ENCODE data around the gene TGOLN2. TPM values are rescaled to one million over a fixed set of nuclear protein-coding genes. Genes with fewer than 3 reads are reported as not detected.
"Not testable (repeated sequence)": the region's sequence is repeated elsewhere in the genome, so short reads cannot be mapped to it uniquely, and the experiment has no call there.

Gene TGOLN2
- total RNA-seq, 1 experiment from 2014 or later, result 178 TPM

GRCh38 chr2:85318222-85319074 is 9.3 kb downstream of the TGOLN2 start:
- no peaks in the 10 kb centered on the region for H3K27me3 ChIP-seq (ENCODE audit: control insufficient read depth, insufficient read depth, low read length)
- intact Hi-C loops (cut with micrococcal nuclease; ENCODE audit: unreplicated experiment), result no loop called here
- ChIA-PET POLR2A (interaction anchor here (0.6 kb wide), 1 partner anchor 273 kb away, joined by 4 read pairs; no protein-coding TSS in a partner anchor), CTCF (no interaction called here)
- in situ Hi-C loops (cut with HindIII; ENCODE audit: low pct_unique_long_range_greater_than_20kb, low sequenced_read_pairs), result no loop called here
- H3K4me1 ChIP-seq (ENCODE audit: control insufficient read depth, insufficient read depth, low read length), result no peaks in the 10 kb centered on the region
- no peak overlapping the region for H3K27ac ChIP-seq (ENCODE audit: low read length)
- ATAC-seq, result peak; percentile 31; the same call in 1 of the 2 replicates
- BruUV-seq (replicated peaks), result no TSS peak
- no peaks in the 10 kb centered on the region for H3K9me3 ChIP-seq (ENCODE audit: control insufficient read depth, insufficient read depth, low read depth, low read length)
- no peak for DNase-seq (ENCODE audit: low read depth, low spot score)
- no peak overlapping the region for H3K4me3 ChIP-seq (ENCODE audit: low read depth in 2 of 2, low read length in 2 of 2)
- peaks cover 15% of the 10 kb centered on the region for H3K36me3 ChIP-seq (ENCODE audit: control insufficient read depth, insufficient read depth, low read length)
- TF ChIP-seq, protein P1, sequence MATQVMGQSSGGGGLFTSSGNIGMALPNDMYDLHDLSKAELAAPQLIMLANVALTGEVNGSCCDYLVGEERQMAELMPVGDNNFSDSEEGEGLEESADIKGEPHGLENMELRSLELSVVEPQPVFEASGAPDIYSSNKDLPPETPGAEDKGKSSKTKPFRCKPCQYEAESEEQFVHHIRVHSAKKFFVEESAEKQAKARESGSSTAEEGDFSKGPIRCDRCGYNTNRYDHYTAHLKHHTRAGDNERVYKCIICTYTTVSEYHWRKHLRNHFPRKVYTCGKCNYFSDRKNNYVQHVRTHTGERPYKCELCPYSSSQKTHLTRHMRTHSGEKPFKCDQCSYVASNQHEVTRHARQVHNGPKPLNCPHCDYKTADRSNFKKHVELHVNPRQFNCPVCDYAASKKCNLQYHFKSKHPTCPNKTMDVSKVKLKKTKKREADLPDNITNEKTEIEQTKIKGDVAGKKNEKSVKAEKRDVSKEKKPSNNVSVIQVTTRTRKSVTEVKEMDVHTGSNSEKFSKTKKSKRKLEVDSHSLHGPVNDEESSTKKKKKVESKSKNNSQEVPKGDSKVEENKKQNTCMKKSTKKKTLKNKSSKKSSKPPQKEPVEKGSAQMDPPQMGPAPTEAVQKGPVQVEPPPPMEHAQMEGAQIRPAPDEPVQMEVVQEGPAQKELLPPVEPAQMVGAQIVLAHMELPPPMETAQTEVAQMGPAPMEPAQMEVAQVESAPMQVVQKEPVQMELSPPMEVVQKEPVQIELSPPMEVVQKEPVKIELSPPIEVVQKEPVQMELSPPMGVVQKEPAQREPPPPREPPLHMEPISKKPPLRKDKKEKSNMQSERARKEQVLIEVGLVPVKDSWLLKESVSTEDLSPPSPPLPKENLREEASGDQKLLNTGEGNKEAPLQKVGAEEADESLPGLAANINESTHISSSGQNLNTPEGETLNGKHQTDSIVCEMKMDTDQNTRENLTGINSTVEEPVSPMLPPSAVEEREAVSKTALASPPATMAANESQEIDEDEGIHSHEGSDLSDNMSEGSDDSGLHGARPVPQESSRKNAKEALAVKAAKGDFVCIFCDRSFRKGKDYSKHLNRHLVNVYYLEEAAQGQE (IDR thresholded peaks at IDR 0.05; ENCODE audit: insufficient read depth in 1 of 2, low read depth in 2 of 2, low read length in 1 of 2), result no peak
- TF ChIP-seq, protein P2, sequence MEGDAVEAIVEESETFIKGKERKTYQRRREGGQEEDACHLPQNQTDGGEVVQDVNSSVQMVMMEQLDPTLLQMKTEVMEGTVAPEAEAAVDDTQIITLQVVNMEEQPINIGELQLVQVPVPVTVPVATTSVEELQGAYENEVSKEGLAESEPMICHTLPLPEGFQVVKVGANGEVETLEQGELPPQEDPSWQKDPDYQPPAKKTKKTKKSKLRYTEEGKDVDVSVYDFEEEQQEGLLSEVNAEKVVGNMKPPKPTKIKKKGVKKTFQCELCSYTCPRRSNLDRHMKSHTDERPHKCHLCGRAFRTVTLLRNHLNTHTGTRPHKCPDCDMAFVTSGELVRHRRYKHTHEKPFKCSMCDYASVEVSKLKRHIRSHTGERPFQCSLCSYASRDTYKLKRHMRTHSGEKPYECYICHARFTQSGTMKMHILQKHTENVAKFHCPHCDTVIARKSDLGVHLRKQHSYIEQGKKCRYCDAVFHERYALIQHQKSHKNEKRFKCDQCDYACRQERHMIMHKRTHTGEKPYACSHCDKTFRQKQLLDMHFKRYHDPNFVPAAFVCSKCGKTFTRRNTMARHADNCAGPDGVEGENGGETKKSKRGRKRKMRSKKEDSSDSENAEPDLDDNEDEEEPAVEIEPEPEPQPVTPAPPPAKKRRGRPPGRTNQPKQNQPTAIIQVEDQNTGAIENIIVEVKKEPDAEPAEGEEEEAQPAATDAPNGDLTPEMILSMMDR (IDR thresholded peaks at IDR 0.05), result no peak
- TF ChIP-seq POLR2AphosphoS5 (IDR thresholded peaks at IDR 0.05; ENCODE audit: low read depth, low read length) (no peak), TCF7L2 (IDR thresholded peaks at IDR 0.05; ENCODE audit: low read depth, low read length) (no peak), SIN3A (IDR thresholded peaks at IDR 0.05; ENCODE audit: borderline replicate concordance, insufficient read depth, low read depth, low read length) (no peak)

DNA sequence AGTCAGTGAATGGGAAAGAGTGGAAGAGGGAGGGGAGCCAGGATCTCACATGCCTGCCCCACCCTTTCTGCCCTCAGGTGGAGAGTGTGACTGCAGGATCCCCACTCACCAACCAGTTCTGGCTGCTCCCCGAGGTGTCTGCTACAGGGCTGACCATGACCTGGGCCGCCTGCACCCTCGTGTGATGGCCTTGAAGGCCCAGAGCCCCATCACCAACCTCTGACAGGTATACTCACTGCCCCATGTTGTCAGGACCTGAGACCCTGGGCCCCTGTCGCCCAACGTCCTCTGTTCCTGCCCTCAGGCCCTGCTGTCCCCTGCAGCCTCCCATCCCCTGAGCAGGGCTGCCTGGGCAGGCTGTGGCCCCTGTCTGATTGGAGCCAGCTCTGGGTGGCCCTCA is 11.9 kb downstream of the TGOLN2 start:
- H3K36me3 ChIP-seq (ENCODE audit: control insufficient read depth, insufficient read depth, low read length); intact Hi-C loops (cut with micrococcal nuclease; ENCODE audit: unreplicated experiment); DNase-seq (ENCODE audit: low read depth, low spot score); H3K4me1 ChIP-seq (ENCODE audit: control insufficient read depth, insufficient read depth, low read length); BruUV-seq (replicated peaks); POLR2A ChIA-PET; CTCF ChIA-PET; in situ Hi-C loops (cut with HindIII; ENCODE audit: low pct_unique_long_range_greater_than_20kb, low sequenced_read_pairs); H3K4me3 ChIP-seq (ENCODE audit: low read depth in 2 of 2, low read length in 2 of 2); H3K27me3 ChIP-seq (ENCODE audit: control insufficient read depth, insufficient read depth, low read length); H3K9me3 ChIP-seq (ENCODE audit: control insufficient read depth, insufficient read depth, low read depth, low read length); H3K27ac ChIP-seq (ENCODE audit: low read length); ATAC-seq: not testable (repeated sequence)

DNA sequence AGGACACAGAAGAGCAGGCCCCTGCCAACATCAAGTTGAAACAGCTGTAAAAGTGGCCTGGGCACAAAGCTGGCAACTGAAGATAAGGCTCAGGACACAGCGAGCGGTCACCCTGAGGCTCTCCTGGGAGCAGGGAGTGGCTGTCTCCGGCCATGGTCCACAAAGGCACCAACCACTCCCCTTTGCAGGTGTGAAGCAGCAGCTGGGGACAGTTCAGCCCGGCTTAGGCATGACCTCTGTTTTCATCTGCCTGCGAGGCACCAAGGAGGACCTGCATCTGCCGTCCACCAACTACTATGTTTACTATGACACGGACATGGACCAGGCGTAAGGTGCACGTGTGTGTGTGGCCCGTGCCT is 12.9 kb downstream of the TGOLN2 start:
- no peak overlapping the region for H3K4me3 ChIP-seq (ENCODE audit: low read depth in 2 of 2, low read length in 2 of 2)
- ATAC-seq, result peak; percentile 32
- POLR2A ChIA-PET, result interaction anchor here (0.6 kb wide), 1 partner anchor 226 kb away, joined by 3 read pairs; no protein-coding TSS in a partner anchor

More for the DNA sequence above, 12.9 kb downstream of the TGOLN2 start:
- DNase-seq (ENCODE audit: low read depth, low spot score), result no peak
- TF ChIP-seq, protein P2 (IDR thresholded peaks at IDR 0.05), result no peak
- TF ChIP-seq SIN3A (IDR thresholded peaks at IDR 0.05; ENCODE audit: borderline replicate concordance, insufficient read depth, low read depth, low read length), result no peak
- TF ChIP-seq POLR2AphosphoS5 (IDR thresholded peaks at IDR 0.05; ENCODE audit: low read depth, low read length), result no peak
- TF ChIP-seq TCF7L2 (IDR thresholded peaks at IDR 0.05; ENCODE audit: low read depth, low read length), result no peak
- TF ChIP-seq, protein P1 (IDR thresholded peaks at IDR 0.05; ENCODE audit: insufficient read depth in 1 of 2, low read depth in 2 of 2, low read length in 1 of 2), result no peak
- Histone ChIP-seq H3K27me3 (ENCODE audit: control insufficient read depth, insufficient read depth, low read length) (no peaks in the 10 kb centered on the region), H3K4me1 (ENCODE audit: control insufficient read depth, insufficient read depth, low read length) (no peaks in the 10 kb centered on the region), H3K9me3 (ENCODE audit: control insufficient read depth, insufficient read depth, low read depth, low read length) (no peaks in the 10 kb centered on the region), H3K36me3 (ENCODE audit: control insufficient read depth, insufficient read depth, low read length) (peaks cover 4% of the 10 kb centered on the region; the same call in 1 of the 2 replicates), H3K27ac (ENCODE audit: low read length) (no peak overlapping the region)
- intact Hi-C loops (cut with micrococcal nuclease; ENCODE audit: unreplicated experiment) (no loop called here), in situ Hi-C loops (cut with HindIII; ENCODE audit: low pct_unique_long_range_greater_than_20kb, low sequenced_read_pairs) (no loop called here)
- CTCF ChIA-PET, result no interaction called here
- no TSS peak for BruUV-seq (replicated peaks)
